ENCODE results near the gene USP4. TPM values are rescaled to one million over a fixed set of nuclear protein-coding genes. Genes with fewer than 3 reads are reported as not detected.

Gene USP4
- total RNA-seq, 1 experiment from 2014 or later: 31.7 TPM

GRCh38 chr3:49273825-49274532 lies 65.9 kb downstream of the USP4 start:
- Histone ChIP-seq H3K36me3 (ENCODE audit: control insufficient read depth in 1 of 2, insufficient read depth in 2 of 2, low read length in 2 of 2) (peaks cover 11 to 15% of the 10 kb centered on the region in 2 experiments; a peak in 3 of 4 replicates), H2AFZ (ENCODE audit: low read depth, low read length, poor library complexity, severe bottlenecking) (no peak overlapping the region), H3K79me2 (ENCODE audit: insufficient read depth, low read length) (no peaks in the 10 kb centered on the region), H3K27ac (ENCODE audit: low read depth, low read length) (no peak overlapping the region), H3K4me1 (ENCODE audit: control insufficient read depth in 1 of 2, insufficient read depth in 2 of 2, low read length in 2 of 2) (no peaks in the 10 kb centered on the region), H3K27me3 (ENCODE audit: insufficient read depth, low read length) (no peaks in the 10 kb centered on the region), H3K9me3 (ENCODE audit: control insufficient read depth in 1 of 2, insufficient read depth in 1 of 2, low read depth in 1 of 2, low read length in 2 of 2) (no peaks in the 10 kb centered on the region), H3K4me3 (replicated peaks in 1 of 2; ENCODE audit: low read depth in 1 of 2, low read length in 2 of 2) (no peak overlapping the region), H4K20me1 (ENCODE audit: insufficient read depth) (no peaks in the 10 kb centered on the region), H3K9ac (ENCODE audit: low read length) (no peak overlapping the region), H3K9me2 (ENCODE audit: insufficient read depth) (no peaks in the 10 kb centered on the region), H3K4me2 (ENCODE audit: low read length) (no peak overlapping the region)
- intact Hi-C loops (cut with micrococcal nuclease): no loop called here
- DNase-seq (ENCODE audit: low read depth, low spot score): no peak
- no peak for ATAC-seq
- CTCF ChIA-PET: no interaction called here
- RAD21 ChIA-PET (ENCODE audit: low non-redundant PET in 1 of 2, low total read pairs in 2 of 2, uncharacterized antibody in 2 of 2, unreplicated experiment in 2 of 2): no interaction called here
- POLR2A ChIA-PET: no interaction called here
- no peak for TF ChIP-seq JUND (IDR thresholded peaks at IDR 0.05)
- TF ChIP-seq CBX3 (IDR thresholded peaks at IDR 0.05; ENCODE audit: low read depth): no peak
- no peak for TF ChIP-seq SIN3A (IDR thresholded peaks at IDR 0.05; ENCODE audit: low read depth)
- TF ChIP-seq ATF3 (IDR thresholded peaks at IDR 0.05): no peak
- no peak for TF ChIP-seq CTCF (IDR thresholded peaks at IDR 0.05 in 2 of 3, conservative IDR thresholded peaks at IDR 0.05 in 1 of 3; ENCODE audit: borderline replicate concordance in 1 of 3, insufficient read depth in 1 of 3, low read depth in 2 of 3, low read length in 2 of 3)
- no peak for TF ChIP-seq ZFX (IDR thresholded peaks at IDR 0.05)
- no peak for TF ChIP-seq REST (IDR thresholded peaks at IDR 0.05; ENCODE audit: low read depth)
- no peak for TF ChIP-seq ZNF274 (IDR thresholded peaks at IDR 0.05; ENCODE audit: low read depth, low read length)
- BruUV-seq (replicated peaks): no TSS peak
